T-helper 2 cell treated with Interferon-gamma antibody and Interleukin-4, amounts not matched to agents 100 ng/mL and 5 ng/mL, for 36 hours (primary cell): ENCODE data around the gene UNC5A. TPM values are rescaled to one million over a fixed set of nuclear protein-coding genes. Genes with fewer than 3 reads are reported as not detected.

ENCODE experiments used
- intact Hi-C: fragments of 100-400 bp; cut with micrococcal nuclease; formaldehyde crosslinking; loops from one replicate; pipeline ENCODE4 v1.15.1; 2023
- total RNA-seq: library from RNA; stranded (reverse); gene quantifications from 2 replicates; pipeline ENCODE4 v1.2.3, GENCODE V29; 2022

Gene UNC5A
- total RNA-seq, 1 donor from 2014 or later = not detected

DNA sequence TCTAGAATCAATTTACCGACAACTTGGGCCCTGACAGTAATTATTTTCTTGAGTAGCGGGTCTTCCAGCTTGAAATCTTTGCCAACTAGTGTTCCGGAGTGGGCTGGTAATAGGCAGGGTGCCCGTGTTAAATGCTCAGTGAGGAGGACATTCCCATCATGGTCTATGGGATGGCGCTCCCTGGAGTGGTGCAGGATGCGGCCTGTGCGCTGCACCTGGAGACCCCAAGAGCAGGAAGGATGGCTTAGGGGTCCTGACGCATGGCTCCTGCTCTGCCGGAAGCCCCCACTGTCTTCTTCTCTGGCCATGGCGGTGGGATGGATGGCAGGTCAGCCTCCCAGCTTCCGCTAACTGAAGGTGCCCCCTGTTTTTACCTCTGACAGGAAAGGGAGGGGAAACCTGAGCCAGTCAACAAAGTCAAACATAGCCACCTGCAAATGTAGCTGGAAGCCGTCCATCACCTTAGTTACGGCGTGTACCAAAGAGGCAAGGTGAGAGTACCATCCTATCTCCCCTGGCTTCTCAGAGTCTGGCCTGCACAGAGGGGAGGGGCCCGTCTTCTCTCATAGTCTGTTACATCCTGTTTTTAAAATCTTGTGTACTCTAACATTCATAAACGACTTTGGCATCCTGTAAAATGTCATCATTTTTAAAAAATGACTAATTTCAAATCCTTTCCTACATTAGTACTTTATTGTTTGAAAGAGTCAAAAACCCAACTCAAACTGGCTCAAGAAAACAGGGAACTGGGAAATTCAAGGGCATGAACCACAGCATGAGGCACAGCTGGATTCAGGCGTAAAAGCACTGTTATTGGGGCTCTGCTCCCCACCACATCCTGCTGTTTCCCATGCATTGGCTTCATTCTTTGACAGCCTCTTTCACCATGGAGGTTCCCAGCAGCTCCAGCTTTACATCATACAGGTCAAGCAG, 28.5 kb upstream of the UNC5A start:
- intact Hi-C loops = no loop called here

DNA sequence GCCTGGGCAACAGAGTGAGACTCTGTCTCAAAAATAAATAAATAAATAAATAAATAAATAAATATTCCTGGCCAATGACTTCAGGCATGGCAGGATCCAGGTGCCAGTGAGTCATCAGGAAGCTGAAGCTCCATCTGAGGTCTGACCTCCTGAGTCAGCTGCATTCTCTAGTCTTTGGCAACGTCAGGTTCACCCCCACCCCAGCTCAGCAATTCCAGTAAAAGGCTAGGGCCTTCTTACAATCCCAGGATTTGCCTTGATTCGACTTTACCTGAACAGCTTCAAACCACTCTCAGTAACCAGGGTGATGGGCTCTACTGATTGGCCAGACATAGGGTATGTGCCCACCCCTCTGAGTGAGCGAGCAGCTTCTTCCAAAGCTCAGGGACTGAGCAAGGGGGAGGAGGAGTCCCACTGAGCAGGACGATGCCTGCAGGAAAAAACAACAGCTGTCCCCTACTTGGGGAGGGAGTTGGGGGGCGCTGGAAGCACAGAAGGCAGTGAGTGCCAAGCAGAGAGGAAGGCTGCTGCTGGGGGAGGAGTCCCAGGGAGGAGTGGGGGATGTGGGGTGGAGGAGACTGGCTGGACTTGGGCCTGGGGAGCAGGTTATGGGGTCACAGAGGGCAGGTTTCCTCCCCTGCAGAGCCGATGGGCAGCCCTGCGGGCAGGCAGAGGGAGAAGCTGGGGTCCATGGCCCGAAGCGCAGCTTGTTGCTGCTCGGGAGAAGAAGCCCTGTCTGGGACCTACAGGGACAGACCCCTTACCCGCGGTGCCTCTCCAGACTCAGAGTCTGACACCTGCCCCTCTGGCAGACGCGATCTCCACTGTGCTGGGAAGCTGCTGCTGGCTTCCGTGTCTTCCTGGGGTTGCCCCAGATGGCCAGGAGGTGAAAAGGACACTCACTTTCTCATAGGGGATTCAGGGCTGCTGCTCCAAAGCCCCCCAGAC, 25.9 kb upstream of the UNC5A start:
- intact Hi-C loops = no loop called here

DNA sequence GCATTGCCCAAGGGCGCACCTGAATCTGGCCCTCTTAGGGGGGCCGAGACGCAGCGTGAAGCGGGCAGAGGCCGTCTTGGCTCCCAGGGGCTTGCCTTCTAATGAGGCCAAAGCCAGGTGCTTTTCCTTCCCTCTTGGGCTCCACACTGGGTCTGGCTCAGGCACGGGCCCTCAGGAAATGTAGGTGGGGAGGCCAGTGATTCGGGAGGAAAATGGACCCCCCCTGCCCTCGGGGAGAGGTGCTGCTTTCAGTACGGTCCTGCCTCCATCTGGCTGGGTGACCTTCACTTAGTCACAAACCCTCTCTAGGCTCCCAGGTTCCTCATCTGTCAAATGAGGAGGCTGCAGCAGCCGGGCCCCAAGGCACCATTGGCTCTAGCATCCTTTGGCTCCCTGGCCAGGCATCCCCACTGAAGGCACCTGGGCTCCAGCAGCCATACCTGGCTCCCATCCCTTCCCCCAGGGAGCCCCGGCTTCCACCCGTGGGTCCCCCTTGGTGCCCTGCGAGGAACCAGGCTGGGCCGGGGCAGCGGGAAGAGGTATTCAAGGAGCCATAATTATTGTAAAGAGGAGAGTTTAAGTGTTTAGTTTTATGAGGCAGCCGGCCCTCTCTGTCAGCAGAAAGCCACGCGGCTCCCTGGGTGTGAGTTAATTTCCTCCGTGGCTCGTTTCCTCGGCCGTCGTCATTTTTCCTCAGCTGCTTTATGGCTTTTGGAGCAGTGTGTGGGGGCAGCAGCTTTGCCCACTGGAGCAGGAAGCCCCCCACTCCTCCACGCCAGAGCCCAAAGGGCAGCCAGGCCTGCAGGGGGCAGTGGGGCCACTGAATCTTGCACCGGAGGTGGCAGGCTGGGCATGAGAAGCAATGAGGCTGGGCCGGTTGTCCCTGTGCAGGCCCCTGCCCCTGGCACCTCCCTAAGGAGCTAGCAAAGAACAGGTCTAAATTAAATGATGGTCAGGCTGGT, 24.9 kb upstream of the UNC5A start:
- intact Hi-C loops = no loop called here

DNA sequence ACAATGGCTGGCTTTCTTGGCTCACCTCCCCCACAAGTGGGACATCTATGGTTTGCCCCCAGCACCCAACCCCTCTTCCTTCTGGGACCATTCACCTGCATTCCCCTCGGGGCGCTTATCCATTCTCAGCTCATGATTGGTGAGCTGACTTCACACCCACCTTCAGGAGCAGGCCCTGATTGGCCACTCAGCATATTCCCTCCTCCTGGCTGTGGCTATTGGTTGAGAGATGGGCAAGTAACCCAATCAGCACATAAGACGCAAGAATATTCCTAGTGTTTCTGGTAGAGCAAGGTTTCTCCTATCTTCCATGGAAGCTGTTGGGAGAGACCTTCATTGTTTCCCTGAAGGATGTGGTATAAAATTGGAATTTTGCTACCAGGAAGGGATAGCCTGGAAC, 22.7 kb upstream of the UNC5A start:
- intact Hi-C loops = no loop called here

DNA sequence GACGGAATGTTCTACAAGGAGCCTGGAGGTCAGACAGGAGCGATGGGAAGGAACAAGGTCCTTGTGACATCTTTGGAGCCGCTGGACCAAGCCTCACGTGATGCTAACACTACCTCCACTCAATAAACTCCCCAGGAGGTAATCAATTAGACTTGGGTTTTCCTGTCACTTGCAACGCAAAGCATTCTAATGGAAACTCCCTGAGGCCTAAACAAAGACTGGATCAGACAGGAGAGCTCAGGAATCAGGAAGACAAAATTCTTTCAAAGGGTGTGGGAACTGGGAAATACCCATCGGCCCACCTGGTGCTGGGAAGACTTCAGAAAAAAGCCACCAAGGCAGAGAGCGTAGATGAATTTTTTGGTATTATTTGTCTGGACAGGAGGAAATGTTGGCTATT, 22.3 kb upstream of the UNC5A start:
- intact Hi-C loops = no loop called here

DNA sequence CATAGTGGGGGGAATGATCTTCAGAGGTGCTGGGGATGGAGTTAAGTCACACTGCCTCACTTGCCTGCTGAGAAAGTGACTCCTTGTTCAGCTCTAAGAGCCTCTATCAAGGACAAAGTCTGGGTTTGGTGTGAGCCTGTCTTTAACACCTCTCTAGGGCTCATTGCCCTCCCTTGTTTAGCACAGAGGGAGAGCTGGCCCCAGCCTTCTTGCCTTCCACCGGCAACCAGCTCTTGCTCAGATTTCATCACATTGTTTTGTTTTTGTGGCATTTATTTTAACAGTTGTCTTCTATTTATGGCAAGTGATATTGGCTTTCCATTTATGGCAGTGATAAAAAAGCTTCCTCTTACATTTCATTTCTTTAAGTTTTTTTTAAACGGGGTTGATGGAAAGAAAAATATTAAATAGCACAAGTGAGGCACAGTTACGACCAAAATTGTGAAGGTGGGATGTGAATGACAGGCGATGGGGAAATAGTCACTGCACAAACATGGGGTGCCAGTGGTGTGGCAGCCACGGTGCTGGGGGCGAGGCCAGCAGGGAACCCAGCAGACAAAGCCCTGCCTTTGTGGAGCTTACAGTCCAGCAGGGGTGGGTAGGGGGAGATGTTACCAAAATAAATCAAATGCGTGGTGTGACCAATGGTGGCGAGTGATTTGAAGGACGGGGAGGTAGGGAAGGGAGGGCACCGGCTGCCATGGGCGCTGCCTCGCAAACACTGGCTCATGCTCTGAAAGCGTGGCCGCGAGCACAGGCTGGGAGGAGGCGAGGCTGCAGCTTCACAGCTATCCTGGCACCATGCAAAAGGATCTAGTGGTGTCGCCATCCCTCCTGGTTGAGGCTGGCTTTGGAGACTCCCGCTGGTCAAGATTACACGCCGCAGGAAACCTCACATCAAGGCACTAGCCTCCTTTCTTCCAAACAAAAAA, 21.2 kb upstream of the UNC5A start:
- intact Hi-C loops = no loop called here

DNA sequence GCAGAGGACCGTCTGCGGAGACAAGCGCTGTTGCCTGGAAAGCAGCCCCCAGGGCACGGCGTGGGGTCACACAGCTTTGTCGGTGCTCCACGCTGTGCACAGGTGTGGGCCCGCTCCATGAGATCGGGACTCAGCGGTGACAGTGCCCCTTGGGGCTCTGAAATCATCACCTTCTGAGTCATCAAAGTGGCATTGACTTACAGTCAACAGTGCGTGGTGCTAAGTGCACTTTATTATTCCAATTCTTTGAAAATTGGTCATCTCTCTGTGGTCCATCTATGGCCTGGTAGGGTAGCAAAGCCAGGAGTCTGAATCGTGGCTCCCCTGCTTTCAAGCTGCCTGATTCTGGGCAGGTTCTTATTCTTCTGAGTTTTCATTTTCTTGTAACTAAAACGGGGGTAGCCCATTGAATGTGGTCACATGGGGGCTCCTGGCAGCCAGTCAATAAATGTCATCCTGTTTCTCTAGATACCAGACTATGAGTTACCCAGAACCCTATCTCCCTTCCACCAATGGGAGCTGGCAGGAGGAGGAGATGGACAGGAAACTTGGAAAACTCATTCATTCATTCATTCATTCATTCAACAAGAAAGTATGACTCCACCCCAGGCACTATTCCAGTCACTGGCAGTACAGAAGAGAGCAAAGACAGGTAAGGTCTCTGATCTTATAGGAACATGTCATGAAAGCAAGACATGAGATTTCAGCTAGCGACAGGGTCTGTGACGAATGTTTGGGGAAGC, 20.3 kb upstream of the UNC5A start:
- intact Hi-C loops = no loop called here

DNA sequence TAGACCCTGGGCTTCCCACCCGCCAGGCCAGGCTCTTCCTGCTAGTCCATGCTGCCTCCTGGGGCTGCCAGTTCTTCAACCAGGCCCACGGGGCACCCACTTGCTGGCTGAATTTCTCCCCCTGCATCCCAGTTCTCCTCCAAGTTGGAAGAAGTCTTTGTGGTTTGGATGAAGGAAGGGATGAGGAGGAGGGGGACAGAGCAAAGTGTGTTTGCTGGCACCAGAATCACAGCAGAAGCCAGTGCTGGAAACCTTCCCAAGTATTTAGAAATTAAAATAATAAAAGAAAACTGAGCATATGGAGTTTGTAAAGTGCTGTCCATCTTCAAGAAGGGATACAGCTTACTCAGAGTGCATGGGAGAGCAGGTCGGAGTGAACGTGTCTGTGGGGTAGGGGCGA, 19.4 kb upstream of the UNC5A start:
- intact Hi-C loops = no loop called here

DNA sequence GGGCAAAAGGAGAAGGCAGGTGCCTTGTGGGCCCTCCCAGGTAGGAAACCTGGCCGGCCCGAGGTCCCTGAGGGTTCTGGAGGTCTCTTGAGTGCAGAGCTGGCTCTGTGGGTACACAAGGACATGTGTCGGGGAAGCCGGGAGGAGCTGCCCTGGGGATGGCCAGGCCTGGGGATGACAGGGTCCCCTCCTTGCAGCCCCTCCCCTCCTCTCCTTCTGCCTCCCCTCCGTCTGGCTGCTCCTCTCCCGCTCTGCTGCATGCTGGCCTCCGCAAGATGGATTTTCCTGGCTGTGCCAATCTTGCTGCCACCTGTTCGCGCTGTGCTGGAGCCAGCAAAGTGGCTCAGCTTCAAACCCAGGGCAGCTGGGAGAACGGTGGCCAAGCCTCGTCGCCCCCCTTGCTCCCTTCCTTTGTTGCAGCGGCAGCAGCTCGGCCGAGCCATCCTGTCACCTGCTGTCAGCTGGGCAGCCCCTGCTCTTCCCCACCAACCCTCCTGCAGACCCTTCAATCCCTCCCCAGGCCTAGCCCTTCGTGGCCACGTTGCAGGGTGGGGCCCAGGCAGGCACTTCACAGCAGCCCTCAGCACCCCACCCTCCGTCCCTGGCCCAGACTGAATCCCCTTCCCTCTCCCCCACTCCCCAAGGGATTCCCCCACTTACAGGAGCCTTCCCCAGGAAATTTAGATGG, 17.6 kb upstream of the UNC5A start:
- intact Hi-C loops = no loop called here

DNA sequence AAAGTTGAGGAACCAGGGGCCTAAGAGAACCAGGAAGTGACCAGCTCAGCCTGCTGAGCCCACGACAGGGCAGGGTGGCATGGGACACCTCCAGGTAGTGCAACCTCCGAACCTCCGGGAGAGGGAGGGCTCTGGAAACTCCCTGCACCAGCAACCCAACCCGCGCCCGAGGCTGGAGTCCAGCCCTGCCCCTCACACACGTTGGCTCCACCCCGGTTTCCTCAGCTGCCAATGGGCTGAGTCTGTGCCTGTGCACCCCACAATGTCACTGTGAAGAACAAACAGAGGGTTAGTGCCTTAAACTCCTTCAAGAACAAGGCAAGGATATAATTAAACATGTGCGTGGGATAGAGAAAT, 17.0 kb upstream of the UNC5A start:
- intact Hi-C loops = no loop called here

DNA sequence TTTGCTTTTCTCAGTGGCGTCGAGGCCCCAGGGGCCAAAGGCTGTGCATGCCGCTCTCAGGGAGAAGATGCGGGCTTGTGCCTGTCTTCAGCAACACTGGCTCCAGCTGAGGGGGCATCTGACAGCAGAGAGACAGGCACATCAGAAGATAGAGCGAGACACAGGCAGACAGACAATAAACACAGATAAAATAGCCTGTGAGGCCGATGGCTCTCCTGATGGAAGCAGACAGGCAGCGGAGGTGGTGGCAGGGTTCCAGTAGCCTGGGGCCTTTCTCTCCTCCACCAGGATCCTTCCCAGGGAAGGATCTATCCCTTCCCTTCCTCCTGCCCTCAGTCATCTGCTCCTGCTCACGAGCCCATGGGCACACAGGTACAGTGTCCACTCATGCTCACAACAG, 16.6 kb upstream of the UNC5A start:
- intact Hi-C loops = no loop called here

DNA sequence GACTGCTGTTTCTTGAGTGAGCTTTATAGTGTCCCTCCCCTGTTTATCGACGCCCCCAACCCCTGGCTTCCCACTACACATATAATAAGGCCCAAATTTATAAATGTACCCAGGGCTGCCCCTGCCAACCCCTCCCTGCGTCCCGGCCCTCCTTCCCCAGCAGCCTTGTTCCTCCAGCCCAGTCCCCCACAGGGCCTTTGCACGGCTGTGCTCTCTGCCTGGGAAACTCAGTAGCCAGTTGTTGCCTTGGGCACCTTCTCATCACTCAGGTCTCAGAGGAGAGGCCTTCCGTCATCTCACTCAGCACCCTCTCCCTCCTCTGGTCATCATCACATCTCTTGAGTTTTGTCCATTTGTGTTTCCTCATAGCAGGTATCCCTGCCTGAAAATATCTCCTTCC, 15.8 kb upstream of the UNC5A start:
- intact Hi-C loops = no loop called here

DNA sequence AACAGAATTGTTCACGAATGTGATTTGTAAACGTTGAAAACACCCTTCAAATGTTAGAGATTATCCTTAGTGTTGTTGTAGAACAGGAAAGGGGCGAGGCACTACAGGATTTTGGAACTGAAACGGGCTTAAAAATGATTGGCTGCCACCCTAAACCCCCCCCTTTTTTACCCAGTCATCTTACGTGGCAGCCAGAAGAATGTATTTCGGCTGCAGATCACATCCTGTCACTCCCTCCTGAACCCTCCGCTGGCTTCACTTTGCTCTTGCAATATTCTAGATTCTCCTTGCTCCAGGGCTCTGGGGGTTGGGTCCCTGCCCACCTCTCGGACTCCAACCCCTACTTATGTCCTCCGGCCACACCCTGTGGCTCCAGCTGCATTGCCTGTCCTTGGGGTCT, 13.9 kb upstream of the UNC5A start:
- intact Hi-C loops = no loop called here

DNA sequence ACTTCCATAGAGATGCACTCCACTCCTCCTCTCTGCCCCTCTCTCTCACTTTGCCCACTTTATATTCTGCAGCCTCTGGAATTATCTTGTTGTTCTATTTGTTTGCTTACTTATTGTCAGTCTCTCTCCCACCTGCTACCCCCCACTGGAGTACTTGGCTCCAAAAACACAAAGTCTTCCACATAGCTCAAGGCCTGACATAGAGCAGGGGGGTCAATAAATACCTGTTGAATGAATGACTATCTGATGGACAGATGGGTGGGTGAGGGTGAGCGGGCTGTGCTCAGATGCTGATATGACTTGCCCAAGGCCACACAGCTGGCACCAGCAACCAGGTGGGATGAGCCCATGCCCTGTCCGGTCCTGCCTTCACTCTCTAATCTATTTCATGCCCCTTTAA, 13.4 kb upstream of the UNC5A start:
- intact Hi-C loops = no loop called here

DNA sequence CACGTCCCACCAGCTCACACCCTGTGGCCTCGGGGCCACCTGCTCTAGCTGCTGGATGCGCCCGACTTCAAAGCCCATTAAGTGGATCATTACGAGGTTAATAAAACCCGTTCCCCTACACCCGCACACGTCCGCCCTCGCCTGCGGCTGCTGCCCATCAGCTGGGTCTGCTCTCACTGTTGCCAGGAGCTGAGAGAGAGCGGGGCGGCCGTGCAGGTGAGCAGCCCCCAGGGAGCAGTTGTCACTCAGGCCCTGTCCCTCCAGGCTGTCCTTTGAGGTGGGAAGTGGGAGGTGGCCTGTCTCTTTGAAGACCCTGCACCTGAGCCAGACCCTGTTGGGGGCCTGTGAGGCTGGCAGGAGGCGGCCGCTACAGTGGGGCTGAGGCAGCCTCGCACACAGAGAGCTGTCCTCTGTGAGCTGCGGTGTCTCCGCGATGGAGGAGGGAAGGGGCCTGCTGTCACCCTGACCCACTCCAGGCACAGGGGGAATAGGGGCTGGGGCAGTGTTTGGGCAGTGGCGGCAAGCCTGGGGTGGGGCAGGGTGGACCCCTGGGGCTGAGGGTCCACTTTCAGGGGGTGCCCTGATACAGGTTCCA, 12.8 kb upstream of the UNC5A start:
- intact Hi-C loops = no loop called here

DNA sequence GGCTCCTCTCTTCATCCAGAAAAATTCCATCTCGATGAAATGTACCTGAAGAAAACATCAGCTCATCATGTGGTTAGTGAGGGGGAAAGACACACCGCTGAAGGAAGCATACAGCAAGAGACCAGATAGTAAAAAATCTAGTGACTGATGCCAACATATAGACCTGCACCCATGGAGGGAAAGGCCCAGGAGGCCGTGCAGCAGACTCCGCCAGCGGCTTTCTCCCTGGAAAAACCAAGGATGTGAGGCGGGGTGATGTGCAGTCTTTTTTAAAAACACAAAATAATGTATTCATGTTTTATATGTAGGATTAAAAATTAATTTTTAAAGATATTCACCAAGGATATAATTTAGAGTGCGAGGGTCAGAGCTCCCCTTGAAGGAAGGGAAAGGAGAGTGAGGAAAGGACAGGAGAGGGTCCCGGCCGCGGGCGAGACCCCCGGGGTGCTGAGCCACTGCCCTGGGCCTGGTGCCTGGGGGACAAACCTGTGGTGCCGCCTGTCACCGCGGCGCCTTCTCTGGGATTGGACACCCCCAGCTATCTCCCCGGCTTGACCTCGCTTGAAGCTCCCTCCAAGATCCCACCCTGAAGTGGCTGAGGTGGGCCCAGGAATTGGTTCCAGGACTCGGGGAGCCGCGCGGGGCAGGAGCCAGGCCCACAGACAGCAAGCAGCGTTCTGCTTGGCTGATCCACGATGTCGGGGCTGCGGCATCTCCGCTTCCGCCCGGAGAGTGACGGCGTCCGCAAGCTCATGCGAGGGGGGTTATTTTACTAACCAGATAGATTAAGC, 12.1 kb upstream of the UNC5A start:
- intact Hi-C loops = no loop called here

DNA sequence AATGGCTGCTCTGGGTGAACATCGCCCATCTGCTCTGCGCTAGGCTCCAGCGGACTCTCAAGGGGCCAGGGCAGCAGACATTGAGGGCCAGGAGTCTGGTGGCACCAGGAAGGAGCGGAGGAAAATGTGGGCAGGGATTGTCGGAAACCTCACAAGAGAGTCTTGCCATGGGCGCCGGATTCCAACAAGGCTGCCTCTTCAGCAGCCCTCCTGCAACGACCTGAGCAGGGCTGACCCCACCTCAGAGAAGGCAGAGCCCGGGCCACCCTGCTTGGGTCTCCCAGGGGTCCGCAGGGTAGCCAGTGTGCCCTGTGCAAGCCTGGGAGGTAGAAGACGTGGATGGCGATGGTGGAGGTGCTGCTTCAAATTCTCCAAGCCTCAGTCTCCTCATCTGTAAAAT, 11.4 kb upstream of the UNC5A start:
- intact Hi-C loops = no loop called here

DNA sequence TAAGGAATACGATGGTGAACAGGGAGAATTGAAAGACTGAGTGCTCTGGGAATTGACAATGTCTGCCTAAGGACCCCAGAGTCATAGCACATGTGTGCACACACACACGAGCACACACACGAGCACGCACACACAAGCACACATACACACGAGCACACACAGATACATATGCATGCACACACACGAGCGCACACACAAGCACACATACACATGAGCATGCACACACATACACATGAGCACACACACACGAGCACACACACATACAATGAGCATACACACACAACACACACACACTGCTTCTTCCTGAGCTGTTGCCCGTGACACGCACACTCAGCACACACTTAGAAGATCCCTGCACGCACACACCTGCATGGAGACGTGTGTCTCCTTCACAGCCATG, 10.9 kb upstream of the UNC5A start:
- intact Hi-C loops = no loop called here
